ENCODE measurements around the gene AKIP1.

- no peak for TF ChIP-seq SMAD3 (CRISPR knock-in tag; IDR thresholded peaks at IDR 0.05; ENCODE audit: borderline replicate concordance)
- TF ChIP-seq, protein P1, sequence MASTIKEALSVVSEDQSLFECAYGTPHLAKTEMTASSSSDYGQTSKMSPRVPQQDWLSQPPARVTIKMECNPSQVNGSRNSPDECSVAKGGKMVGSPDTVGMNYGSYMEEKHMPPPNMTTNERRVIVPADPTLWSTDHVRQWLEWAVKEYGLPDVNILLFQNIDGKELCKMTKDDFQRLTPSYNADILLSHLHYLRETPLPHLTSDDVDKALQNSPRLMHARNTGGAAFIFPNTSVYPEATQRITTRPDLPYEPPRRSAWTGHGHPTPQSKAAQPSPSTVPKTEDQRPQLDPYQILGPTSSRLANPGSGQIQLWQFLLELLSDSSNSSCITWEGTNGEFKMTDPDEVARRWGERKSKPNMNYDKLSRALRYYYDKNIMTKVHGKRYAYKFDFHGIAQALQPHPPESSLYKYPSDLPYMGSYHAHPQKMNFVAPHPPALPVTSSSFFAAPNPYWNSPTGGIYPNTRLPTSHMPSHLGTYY (CRISPR knock-in tag; IDR thresholded peaks at IDR 0.05): no peak
- TF ChIP-seq SP1 (CRISPR knock-in tag; conservative IDR thresholded peaks at IDR 0.05): no peak
- no peak for TF ChIP-seq ETV6 (CRISPR knock-in tag; IDR thresholded peaks at IDR 0.05)
- TF ChIP-seq TCF7 (CRISPR knock-in tag; IDR thresholded peaks at IDR 0.05; ENCODE audit: low read depth): no peak
- TF ChIP-seq, protein P2, sequence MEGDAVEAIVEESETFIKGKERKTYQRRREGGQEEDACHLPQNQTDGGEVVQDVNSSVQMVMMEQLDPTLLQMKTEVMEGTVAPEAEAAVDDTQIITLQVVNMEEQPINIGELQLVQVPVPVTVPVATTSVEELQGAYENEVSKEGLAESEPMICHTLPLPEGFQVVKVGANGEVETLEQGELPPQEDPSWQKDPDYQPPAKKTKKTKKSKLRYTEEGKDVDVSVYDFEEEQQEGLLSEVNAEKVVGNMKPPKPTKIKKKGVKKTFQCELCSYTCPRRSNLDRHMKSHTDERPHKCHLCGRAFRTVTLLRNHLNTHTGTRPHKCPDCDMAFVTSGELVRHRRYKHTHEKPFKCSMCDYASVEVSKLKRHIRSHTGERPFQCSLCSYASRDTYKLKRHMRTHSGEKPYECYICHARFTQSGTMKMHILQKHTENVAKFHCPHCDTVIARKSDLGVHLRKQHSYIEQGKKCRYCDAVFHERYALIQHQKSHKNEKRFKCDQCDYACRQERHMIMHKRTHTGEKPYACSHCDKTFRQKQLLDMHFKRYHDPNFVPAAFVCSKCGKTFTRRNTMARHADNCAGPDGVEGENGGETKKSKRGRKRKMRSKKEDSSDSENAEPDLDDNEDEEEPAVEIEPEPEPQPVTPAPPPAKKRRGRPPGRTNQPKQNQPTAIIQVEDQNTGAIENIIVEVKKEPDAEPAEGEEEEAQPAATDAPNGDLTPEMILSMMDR (IDR thresholded peaks at IDR 0.05): no peak
- TF ChIP-seq, protein P3, sequence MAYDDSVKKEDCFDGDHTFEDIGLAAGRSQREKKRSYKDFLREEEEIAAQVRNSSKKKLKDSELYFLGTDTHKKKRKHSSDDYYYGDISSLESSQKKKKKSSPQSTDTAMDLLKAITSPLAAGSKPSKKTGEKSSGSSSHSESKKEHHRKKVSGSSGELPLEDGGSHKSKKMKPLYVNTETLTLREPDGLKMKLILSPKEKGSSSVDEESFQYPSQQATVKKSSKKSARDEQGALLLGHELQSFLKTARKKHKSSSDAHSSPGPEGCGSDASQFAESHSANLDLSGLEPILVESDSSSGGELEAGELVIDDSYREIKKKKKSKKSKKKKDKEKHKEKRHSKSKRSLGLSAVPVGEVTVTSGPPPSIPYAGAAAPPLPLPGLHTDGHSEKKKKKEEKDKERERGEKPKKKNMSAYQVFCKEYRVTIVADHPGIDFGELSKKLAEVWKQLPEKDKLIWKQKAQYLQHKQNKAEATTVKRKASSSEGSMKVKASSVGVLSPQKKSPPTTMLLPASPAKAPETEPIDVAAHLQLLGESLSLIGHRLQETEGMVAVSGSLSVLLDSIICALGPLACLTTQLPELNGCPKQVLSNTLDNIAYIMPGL (CRISPR knock-in tag; IDR thresholded peaks at IDR 0.05): no peak
- TF ChIP-seq JUN (CRISPR knock-in tag; IDR thresholded peaks at IDR 0.05): no peak
- TF ChIP-seq, protein P4, sequence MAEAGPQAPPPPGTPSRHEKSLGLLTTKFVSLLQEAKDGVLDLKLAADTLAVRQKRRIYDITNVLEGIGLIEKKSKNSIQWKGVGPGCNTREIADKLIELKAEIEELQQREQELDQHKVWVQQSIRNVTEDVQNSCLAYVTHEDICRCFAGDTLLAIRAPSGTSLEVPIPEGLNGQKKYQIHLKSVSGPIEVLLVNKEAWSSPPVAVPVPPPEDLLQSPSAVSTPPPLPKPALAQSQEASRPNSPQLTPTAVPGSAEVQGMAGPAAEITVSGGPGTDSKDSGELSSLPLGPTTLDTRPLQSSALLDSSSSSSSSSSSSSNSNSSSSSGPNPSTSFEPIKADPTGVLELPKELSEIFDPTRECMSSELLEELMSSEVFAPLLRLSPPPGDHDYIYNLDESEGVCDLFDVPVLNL (CRISPR knock-in tag; IDR thresholded peaks at IDR 0.05; ENCODE audit: borderline replicate concordance, low read depth): no peak
- no peak for TF ChIP-seq NR3C1 (CRISPR knock-in tag; conservative IDR thresholded peaks at IDR 0.05; ENCODE audit: low read depth)
- TF ChIP-seq, protein P5, sequence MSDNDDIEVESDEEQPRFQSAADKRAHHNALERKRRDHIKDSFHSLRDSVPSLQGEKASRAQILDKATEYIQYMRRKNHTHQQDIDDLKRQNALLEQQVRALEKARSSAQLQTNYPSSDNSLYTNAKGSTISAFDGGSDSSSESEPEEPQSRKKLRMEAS (CRISPR knock-in tag; IDR thresholded peaks at IDR 0.05): no peak
- TF ChIP-seq ZNF219 (CRISPR knock-in tag; IDR thresholded peaks at IDR 0.05; ENCODE audit: borderline replicate concordance): no peak
- TF ChIP-seq ZNF121 (CRISPR knock-in tag; IDR thresholded peaks at IDR 0.05): no peak
- TF ChIP-seq FOXK1 (CRISPR knock-in tag; IDR thresholded peaks at IDR 0.05): no peak
These were observed 47.2 kb upstream of the AKIP1 start for GRCh38 chr11:8863838-8864237.
